HCT116 (cell line): ENCODE measurements around the gene DERA. TPM values are rescaled to one million over a fixed set of nuclear protein-coding genes. Genes with fewer than 3 reads are reported as not detected.
A peak's percentile ranks its signal among the peaks of the same experiment; 100 is the strongest.

ENCODE experiments used
- ATAC-seq: fragments of 200-7000 bp; cut with Tn5 transposase; 2 replicates; pipeline ENCODE4 v1.9.1; 2020; ENCODE audit warnings: mild to moderate bottlenecking, moderate library complexity
- Bru-seq: library from RNA; stranded (reverse); fragments of 400-500 nt; gene quantifications from one replicate; lab custom pipeline; 2021; lab: Mats Ljungman, UMichigan
- BruChase-seq, 2 experiments: library from RNA; stranded (reverse); fragments of 400-500 nt; gene quantifications; one replicate each; lab custom pipeline; 2021; lab: Mats Ljungman, UMichigan
- BruUV-seq: library from RNA; stranded (reverse); fragments of 400-500 nt; replicated peaks from 2 replicates; lab custom pipeline; 2021; lab: Mats Ljungman, UMichigan
- CTCF ChIA-PET: fragments of 300-600 bp; sonication (Branson Sonifier 250); formaldehyde crosslinking; loops from one replicate; lab custom pipeline; 2021; ENCODE audit warnings: antibody characterized with exemption; lab: Charles Lee
- POLR2A ChIA-PET: fragments of 300-600, 350-600 bp; sonication (Branson Sonifier 250); formaldehyde crosslinking; loops from one replicate; lab custom pipeline; 2021; ENCODE audit warnings: antibody characterized with exemption; lab: Charles Lee
- RAD21 ChIA-PET, 2 experiments: fragments of 300-600 bp; sonication (Branson Sonifier 250); formaldehyde crosslinking; loops; one replicate each; lab custom pipeline; 2023; ENCODE audit warnings: low total read pairs in 2 of 2; ENCODE audit not compliant: uncharacterized antibody in 2 of 2, unreplicated experiment in 2 of 2, low non-redundant PET in 1 of 2; lab: Charles Lee
- DNase-seq: peaks from one replicate; pipeline ENCODE4 v3.0.0-alpha.2; 2010; ENCODE audit warnings: low read depth, low spot score
- H2AFZ ChIP-seq: fragments of 200-600 bp; shearing (Covaris generic), sonication (generic); 2 replicates; pipeline ENCODE4 v1.6.1; 2017; ENCODE audit warnings: low read depth, mixed run types, mixed read lengths, antibody characterized with exemption, low read length; ENCODE audit not compliant: poor library complexity, severe bottlenecking
- H3K27ac ChIP-seq: 2 replicates; pipeline ENCODE4 v1.5.1; 2012; ENCODE audit warnings: low read depth, low read length
- H3K27me3 ChIP-seq: fragments of 200-600 bp; sonication (generic); 2 replicates; pipeline ENCODE4 v1.6.1; 2016; ENCODE audit warnings: mixed run types, low read length, mixed read lengths; ENCODE audit not compliant: insufficient read depth
- H3K36me3 ChIP-seq, 2 experiments: fragments of 200-500 bp in 1 of 2; fragments of 200-600 bp in 1 of 2; sonication (Bioruptor generic) in 1 of 2; sonication (generic) in 1 of 2; 2 replicates each; pipeline versions ENCODE4 v1.5.1 to v1.6.1; 2014 to 2016; ENCODE audit warnings: low read length in 2 of 2, inconsistent platforms in 1 of 2, mixed read lengths in 1 of 2, mixed run types in 1 of 2; ENCODE audit not compliant: insufficient read depth in 2 of 2, control insufficient read depth in 1 of 2
- H3K4me1 ChIP-seq, 2 experiments: fragments of 200-600 bp in 1 of 2; sonication (generic) in 1 of 2; 2 replicates each; pipeline versions ENCODE4 v1.5.1 to v1.6.1; 2012 to 2017; ENCODE audit warnings: low read length in 2 of 2, inconsistent platforms in 1 of 2, mild to moderate bottlenecking in 1 of 2, mixed read lengths in 1 of 2, mixed run types in 1 of 2, moderate library complexity in 1 of 2; ENCODE audit not compliant: insufficient read depth in 2 of 2, control insufficient read depth in 1 of 2
- H3K4me2 ChIP-seq: fragments of 200-600 bp; sonication (generic); 2 replicates; pipeline ENCODE4 v1.6.1; 2017; ENCODE audit warnings: mixed run types, low read length, mixed read lengths
- H3K4me3 ChIP-seq, 2 experiments: fragments of 200-600 bp in 1 of 2; sonication (generic) in 1 of 2; replicated peaks in 1 of 2; 2 replicates each; pipeline ENCODE4 v1.5.1; 2011 to 2016; ENCODE audit warnings: low read length in 2 of 2, control low read depth in 1 of 2, low read depth in 1 of 2, mild to moderate bottlenecking in 1 of 2, mixed read lengths in 1 of 2, mixed run types in 1 of 2
- H3K79me2 ChIP-seq: fragments of 200-600 bp; sonication (generic); 2 replicates; pipeline ENCODE4 v1.6.1; 2017; ENCODE audit warnings: mild to moderate bottlenecking, mixed run types, low read length, moderate library complexity, mixed read lengths; ENCODE audit not compliant: insufficient read depth
- H3K9ac ChIP-seq: fragments of 200-600 bp; sonication (generic); 2 replicates; pipeline ENCODE4 v1.6.1; 2016; ENCODE audit warnings: low read length, mixed read lengths
- H3K9me2 ChIP-seq: fragments of 200-600 bp; sonication (generic), shearing (Covaris generic); 2 replicates; pipeline ENCODE4 v1.6.1; 2017; ENCODE audit warnings: mixed run types, mild to moderate bottlenecking, moderate library complexity; ENCODE audit not compliant: insufficient read depth
- H3K9me3 ChIP-seq, 2 experiments: fragments of 200-500 bp in 1 of 2; fragments of 200-600 bp in 1 of 2; sonication (Bioruptor generic) in 1 of 2; sonication (generic) in 1 of 2; 2 replicates each; pipeline ENCODE4 v1.6.1; 2014 to 2017; ENCODE audit warnings: low read length in 2 of 2, mixed read lengths in 2 of 2, inconsistent platforms in 1 of 2, low read depth in 1 of 2, mild to moderate bottlenecking in 1 of 2, mixed run types in 1 of 2, moderate library complexity in 1 of 2; ENCODE audit not compliant: control insufficient read depth in 1 of 2, insufficient read depth in 1 of 2
- H4K20me1 ChIP-seq: fragments of 200-600 bp; sonication (generic), shearing (Covaris generic); 2 replicates; pipeline ENCODE4 v1.6.1; 2017; ENCODE audit warnings: mixed run types, mild to moderate bottlenecking, moderate library complexity; ENCODE audit not compliant: insufficient read depth
- ATF3 ChIP-seq: IDR thresholded peaks from 2 replicates; pipeline ENCODE4 v1.6.1; 2012
- CBX3 ChIP-seq: IDR thresholded peaks from 2 replicates; pipeline ENCODE4 v1.6.1; 2012; ENCODE audit warnings: low read depth
- CTCF ChIP-seq, 3 experiments: fragments of 200-600 bp in 1 of 3; sonication (generic) in 1 of 3; IDR thresholded peaks in 2 of 3; conservative IDR thresholded peaks in 1 of 3; 2 replicates each; pipeline ENCODE4 v1.5.1; 2012 to 2017; ENCODE audit warnings: low read depth in 2 of 3, low read length in 2 of 3, antibody characterized with exemption in 1 of 3, borderline replicate concordance in 1 of 3, control low read depth in 1 of 3, mild to moderate bottlenecking in 1 of 3, mixed read lengths in 1 of 3, mixed run types in 1 of 3, moderate library complexity in 1 of 3; ENCODE audit not compliant: insufficient read depth in 1 of 3
- EGR1 ChIP-seq: IDR thresholded peaks from 2 replicates; pipeline ENCODE4 v1.6.1; 2012; ENCODE audit warnings: low read depth
- ELF1 ChIP-seq: IDR thresholded peaks from 2 replicates; pipeline ENCODE4 v1.6.1; 2012; ENCODE audit warnings: low read depth, borderline replicate concordance
- EZH2 ChIP-seq: fragments of 200-600 bp; sonication (generic); IDR thresholded peaks from 2 replicates; pipeline ENCODE4 v1.6.1; 2017; ENCODE audit warnings: antibody characterized with exemption, mixed run types
- EZH2phosphoT487 ChIP-seq: fragments of 200-600 bp; IDR thresholded peaks from 2 replicates; pipeline ENCODE4 v1.6.1; 2018; ENCODE audit warnings: antibody characterized with exemption, borderline replicate concordance
- FOSL1 ChIP-seq: IDR thresholded peaks from 2 replicates; pipeline ENCODE4 v1.6.1; 2012; ENCODE audit warnings: low read depth
- JUND ChIP-seq: IDR thresholded peaks from 2 replicates; pipeline ENCODE4 v1.6.1; 2012
- MAX ChIP-seq: IDR thresholded peaks from 2 replicates; pipeline ENCODE4 v1.6.1; 2012
- POLR2A ChIP-seq: IDR thresholded peaks from 2 replicates; pipeline ENCODE4 v1.7.0; 2011; ENCODE audit warnings: borderline replicate concordance; ENCODE audit not compliant: insufficient read depth, insufficient read length; ENCODE audit errors: extremely low read depth
- POLR2AphosphoS5 ChIP-seq: IDR thresholded peaks from 2 replicates; pipeline ENCODE4 v1.6.1; 2011; ENCODE audit warnings: mild to moderate bottlenecking, low read depth, low read length, moderate library complexity
- RAD21 ChIP-seq: IDR thresholded peaks from 2 replicates; pipeline ENCODE4 v1.6.1; 2012; ENCODE audit warnings: low read depth, mild to moderate bottlenecking
- REST ChIP-seq: IDR thresholded peaks from 2 replicates; pipeline ENCODE4 v1.6.1; 2012; ENCODE audit warnings: low read depth
- SIN3A ChIP-seq: IDR thresholded peaks from 2 replicates; pipeline ENCODE4 v1.6.1; 2012; ENCODE audit warnings: low read depth
- SP1 ChIP-seq: IDR thresholded peaks from 2 replicates; pipeline ENCODE4 v1.6.1; 2012; ENCODE audit warnings: low read depth
- SRF ChIP-seq: IDR thresholded peaks from 2 replicates; pipeline ENCODE4 v1.6.1; 2012; ENCODE audit warnings: low read depth
- TCF7L2 ChIP-seq: IDR thresholded peaks from 2 replicates; pipeline ENCODE4 v1.7.0; 2011; ENCODE audit warnings: borderline replicate concordance, inconsistent platforms; ENCODE audit not compliant: insufficient read depth, insufficient read length; ENCODE audit errors: extremely low read depth
- YY1 ChIP-seq: IDR thresholded peaks from 2 replicates; pipeline ENCODE4 v1.6.1; 2011; ENCODE audit warnings: low read length, low read depth, moderate library complexity, mild to moderate bottlenecking; ENCODE audit not compliant: insufficient replicate concordance; ENCODE audit errors: extremely low read depth
- ZFX ChIP-seq: fragments of 450-650 bp; IDR thresholded peaks from 2 replicates; pipeline ENCODE4 v1.6.1; 2017
- intact Hi-C: fragments of 100-400 bp; cut with micrococcal nuclease; formaldehyde crosslinking; loops from 2 replicates; pipeline ENCODE4 v1.10.0; 2022
- long read RNA-seq: library from polyadenylated mRNA; unstranded; transcript quantifications from one replicate; pipeline ENCODE4 v2.0.0, GENCODE V29; 2021; ENCODE audit not compliant: unreplicated experiment
- polyA plus RNA-seq: library from polyadenylated mRNA; unstranded; fragments of >200 nt; gene quantifications from 2 replicates; pipeline ENCODE4 v1.2.1, GENCODE V29; 2012; ENCODE audit warnings: missing spikeins
- total RNA-seq: library from RNA; stranded (reverse); gene quantifications from one replicate; pipeline ENCODE4 v1.2.1, GENCODE V29; 2021; ENCODE audit not compliant: unreplicated experiment

The DERA gene
- 32.6 TPM for total RNA-seq
- 16.3 and 24.5 TPM in 2 replicates for polyA plus RNA-seq
- percentile 68 among the genes with signal in this experiment for Bru-seq, nascent RNA
- percentile 51 among the genes with signal in this experiment for BruChase-seq, experiment 1, labeled RNA remaining after a 6-hour chase
- BruChase-seq, experiment 2, labeled RNA remaining after a 2-hour chase: percentile 53 among the genes with signal in this experiment
- long read RNA-seq, transcript DERA-201 (9 exons, 1,705 nt): major isoform, 54 of 74 reads
- long read RNA-seq, partial matches to known transcripts: 2 of 74 reads
- long read RNA-seq, other reads (novel, unspliced or antisense): 18 of 74 reads

- peak within 1 kb of the TSS; percentile 86 for H2AFZ ChIP-seq
- DNase-seq (peak; percentile 28), ATAC-seq (peak; percentile 98)
- ChIA-PET RAD21 (no interaction called here), CTCF (interaction anchor here (0.5 to 3.2 kb wide), 4 partner anchors 12 to 379 kb away, joined by 3 to 26 read pairs (median 5); no protein-coding TSS in a partner anchor), POLR2A (interaction anchor here (0.7 to 1.2 kb wide), 4 partner anchors 8 to 28 kb away, joined by 3 read pairs; no protein-coding TSS in a partner anchor)
- H3K4me3 ChIP-seq: peak within 1 kb of the TSS; percentile 79 to 85
- H3K4me1 ChIP-seq: peaks cover 8 to 22% of the 10 kb centered on the region in 2 experiments; a peak in 3 of 4 replicates
- H3K9me2 ChIP-seq: no peaks in the 10 kb centered on the region
- H3K27ac ChIP-seq: peak within 1 kb of the TSS; percentile 70
- H3K27me3 ChIP-seq: no peaks in the 10 kb centered on the region
- no TSS peak for BruUV-seq
- no peaks in the 10 kb centered on the region for H3K9me3 ChIP-seq
- no peaks in the 10 kb centered on the region; a peak in 1 of 4 replicates for H3K36me3 ChIP-seq
- peak within 1 kb of the TSS; percentile 91 for H3K9ac ChIP-seq
- H3K4me2 ChIP-seq: peak within 1 kb of the TSS; percentile 98
- H4K20me1 ChIP-seq: no peaks in the 10 kb centered on the region
- H3K79me2 ChIP-seq: 0 out of 2 replicates have a peak, but pooled peaks cover 7% of the 10 kb centered on the region
- intact Hi-C loops: no loop called here
- peak; percentile 81 for TF ChIP-seq SIN3A
- no peak for TF ChIP-seq EZH2
- no peak for TF ChIP-seq POLR2A
- peak; percentile 40 for TF ChIP-seq SP1
- no peak for TF ChIP-seq CTCF (IDR thresholded peaks at IDR 0.05 in 2 of 3, conservative IDR thresholded peaks at IDR 0.05 in 1 of 3; ENCODE audit: borderline replicate concordance in 1 of 3, insufficient read depth in 1 of 3, low read depth in 2 of 3, low read length in 2 of 3)
- TF ChIP-seq EZH2phosphoT487: no peak
- TF ChIP-seq RAD21: no peak
- no peak for TF ChIP-seq ELF1
- TF ChIP-seq POLR2AphosphoS5: peak; percentile 89
- no peak for TF ChIP-seq TCF7L2
- TF ChIP-seq EGR1: 0 out of 2 replicates have a peak, but pooled peaks have one; percentile 17
- TF ChIP-seq MAX: peak; percentile 82
- no peak for TF ChIP-seq FOSL1
- no peak for TF ChIP-seq YY1
- TF ChIP-seq ZFX: peak; percentile 80
- no peak for TF ChIP-seq SRF
- no peak; the same call in 1 of the 2 replicates for TF ChIP-seq CBX3
- TF ChIP-seq ATF3: no peak
- TF ChIP-seq JUND: no peak
- TF ChIP-seq REST: no peak
Measured at GRCh38 chr12:15910864-15911721, at the start of gene DERA. Gene DERA (plus strand): TSS chr12:15911332. CDS start chr12:15911384, 52 bp downstream.
